GM19099 (cell line): Measurements from ENCODE around the gene ZNF441.

Experiments
- POLR2A ChIP-seq: IDR thresholded peaks from 3 replicates; pipeline ENCODE4 v1.6.1; 2011; ENCODE audit warnings: low read depth; ENCODE audit not compliant: insufficient read length; ENCODE audit errors: extremely low read depth

ZNF441 gene

DNA sequence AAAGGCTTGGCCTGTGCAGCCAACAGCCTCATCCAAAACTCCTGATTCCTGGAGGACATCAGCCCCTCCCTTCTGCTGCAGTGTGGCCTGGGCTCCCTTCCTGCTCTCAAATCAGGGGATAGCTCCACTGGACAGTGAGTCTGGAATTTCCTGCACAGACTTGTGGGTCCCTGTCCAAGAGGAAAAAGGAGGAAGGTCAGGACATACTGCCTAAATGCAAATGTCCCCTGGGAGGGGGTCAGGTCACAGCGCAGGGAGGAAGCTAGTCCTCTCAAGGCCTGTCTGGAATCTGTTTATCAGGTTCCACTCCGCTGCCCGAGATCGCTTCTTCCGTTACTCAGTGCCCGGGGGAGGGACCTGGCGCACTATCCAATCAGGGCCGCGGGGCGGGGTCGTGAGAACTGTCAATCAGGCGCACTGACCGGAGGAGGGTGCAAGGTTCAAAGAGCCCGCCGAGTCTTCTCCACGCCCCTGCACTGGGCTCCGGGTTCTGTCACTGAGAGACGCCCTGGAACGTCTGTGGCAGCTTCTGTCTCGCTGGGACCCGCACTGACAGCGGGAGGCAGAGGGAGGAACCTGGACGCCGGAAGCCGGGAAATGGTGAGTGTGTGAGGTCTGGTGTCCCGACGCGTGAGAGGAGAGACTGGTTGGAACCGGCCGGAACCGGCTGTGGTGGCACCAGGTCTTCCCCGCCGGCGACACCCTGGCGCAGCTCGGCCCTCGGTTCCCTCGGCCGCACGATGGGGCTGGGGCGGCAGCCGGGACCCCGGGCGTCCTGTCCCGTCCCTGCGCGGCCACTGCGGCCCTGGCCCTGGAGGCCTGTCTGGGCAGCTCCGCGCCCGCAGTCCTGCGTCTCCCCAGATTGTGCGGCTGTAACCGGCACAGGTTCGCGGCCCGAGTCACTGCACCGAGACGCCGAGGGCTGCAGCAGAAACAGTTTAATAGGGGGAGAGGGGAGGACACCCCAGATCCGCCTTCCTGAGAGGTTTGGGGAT, at the start of gene ZNF441:
ZNF441 (plus strand) TSS at position 404 of the 995 bp plus-strand sequence; CDS start at position 598, 194 bp downstream.
- peak; percentile 80 for TF ChIP-seq POLR2A

DNA sequence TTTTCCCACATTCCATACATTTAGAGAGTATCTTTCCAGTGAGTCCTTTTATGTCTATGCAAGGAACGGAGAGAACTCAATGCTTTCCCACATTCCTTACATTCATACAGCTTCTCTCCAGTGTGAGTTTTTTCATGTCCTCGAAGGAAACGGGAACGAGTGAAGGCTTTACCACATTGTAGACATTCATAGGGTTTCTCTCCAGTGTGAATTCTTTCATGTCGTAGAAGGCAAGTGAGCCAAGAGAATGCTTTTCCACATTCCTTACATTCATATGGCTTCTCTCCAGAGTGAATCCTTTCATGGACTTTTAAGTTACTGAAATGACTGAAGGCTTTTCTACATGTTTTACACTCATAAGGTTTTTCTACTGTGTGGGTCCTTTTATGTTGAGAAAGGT, 45.1 kb upstream of the ZNF441 start:
- TF ChIP-seq POLR2A: no peak

DNA sequence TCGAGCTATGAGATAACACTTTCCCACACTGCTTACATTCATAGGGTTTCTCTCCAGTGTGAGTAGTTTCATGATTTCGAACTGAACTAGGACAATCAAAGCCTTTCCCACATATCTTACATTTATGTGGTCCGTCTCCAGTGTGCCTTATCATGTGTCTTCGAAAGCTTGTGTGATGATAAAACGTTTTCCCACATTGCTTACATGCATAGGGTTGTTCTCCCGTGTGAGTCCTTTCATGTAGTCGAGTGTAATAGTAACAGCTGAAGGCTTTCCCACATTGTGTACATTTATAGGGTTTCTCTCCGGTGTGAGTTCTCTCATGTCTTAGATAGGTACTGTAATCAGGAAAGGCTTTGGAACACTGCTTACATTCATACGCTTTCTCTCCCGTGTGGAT, 44.4 kb upstream of the ZNF441 start:
- no peak for TF ChIP-seq POLR2A

DNA sequence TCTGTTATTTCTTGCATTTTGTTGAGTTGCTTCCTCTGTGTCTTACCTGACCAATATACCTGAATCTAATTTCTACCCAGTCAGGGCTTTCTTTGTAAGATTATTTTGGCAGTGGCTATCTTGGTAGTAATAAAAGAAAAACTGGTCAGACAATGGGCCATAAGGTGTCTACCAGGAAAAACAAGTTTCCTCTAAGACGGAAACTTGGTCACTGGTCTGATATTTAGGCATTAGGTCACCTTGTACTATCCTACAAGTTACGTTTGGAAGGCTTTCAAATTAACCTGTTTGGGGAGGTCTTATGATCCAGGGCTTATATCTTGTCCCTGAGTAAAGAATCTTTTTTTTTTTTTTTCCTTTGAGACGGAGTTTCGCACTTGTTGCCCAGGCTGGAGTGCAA, 37.2 kb upstream of the ZNF441 start:
- no peak for TF ChIP-seq POLR2A

DNA sequence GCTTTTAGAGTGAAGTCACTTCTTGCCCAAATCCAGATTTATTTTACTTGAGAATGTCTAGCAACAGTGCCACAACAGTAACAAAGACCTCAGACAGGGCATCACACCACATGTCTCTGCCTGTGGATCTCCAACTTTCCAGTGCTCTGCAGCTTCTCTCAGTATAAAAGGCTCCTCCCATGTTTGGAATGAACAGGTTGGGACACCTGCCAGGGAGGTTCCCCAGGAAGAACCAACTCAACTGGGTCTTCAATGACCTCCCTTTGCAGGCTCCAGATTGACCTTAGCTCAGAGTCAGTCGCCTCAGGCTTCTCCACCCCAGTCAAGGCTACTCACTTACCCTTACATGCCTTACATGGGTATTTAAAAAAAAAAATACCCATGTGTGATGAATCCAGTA, 31.4 kb upstream of the ZNF441 start:
- TF ChIP-seq POLR2A: no peak

DNA sequence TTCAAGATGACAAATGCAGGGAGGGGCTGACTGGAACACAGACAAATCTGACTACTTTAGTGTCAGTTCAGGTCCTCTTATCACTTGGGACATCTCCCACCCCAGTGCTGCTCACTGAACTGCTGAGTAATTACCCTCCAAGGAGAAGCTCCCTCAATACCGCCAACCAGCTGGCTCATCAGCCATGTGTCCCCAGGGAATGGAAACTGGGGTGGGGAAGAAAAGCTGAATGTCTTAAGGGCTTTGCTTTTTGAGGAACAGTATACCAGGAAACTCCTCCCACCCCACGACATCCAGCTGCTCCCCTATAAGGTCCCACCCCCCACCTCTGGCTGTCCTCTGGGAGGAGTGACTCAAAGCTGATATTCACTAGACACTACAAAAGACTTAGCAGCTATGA, 30.1 kb upstream of the ZNF441 start:
- TF ChIP-seq POLR2A: no peak

- peak; percentile 58 for TF ChIP-seq POLR2A
Observed at GRCh38 chr19:11737964-11738745, 28.6 kb upstream of the ZNF441 start.

- peak; percentile 71 for TF ChIP-seq POLR2A
Observed at GRCh38 chr19:11738746-11739620, 27.8 kb upstream of the ZNF441 start, which contains the start of gene ZNF823. TSS of gene ZNF823 (minus strand) at chr19:11738946. CDS start at chr19:11738819, 127 bp downstream.

- no peak for TF ChIP-seq POLR2A
Observed at GRCh38 chr19:11745869-11746268, 20.9 kb upstream of the ZNF441 start.

- no peak for TF ChIP-seq POLR2A
Observed at GRCh38 chr19:11747277-11747676, 19.5 kb upstream of the ZNF441 start.

GRCh38 chr19:11749751-11750150, 17.0 kb upstream of the ZNF441 start:
- TF ChIP-seq POLR2A: no peak

GRCh38 chr19:11752244-11752736, 14.5 kb upstream of the ZNF441 start:
- no peak for TF ChIP-seq POLR2A

- no peak for TF ChIP-seq POLR2A
Observed at GRCh38 chr19:11754663-11755062, 12.1 kb upstream of the ZNF441 start.

DNA sequence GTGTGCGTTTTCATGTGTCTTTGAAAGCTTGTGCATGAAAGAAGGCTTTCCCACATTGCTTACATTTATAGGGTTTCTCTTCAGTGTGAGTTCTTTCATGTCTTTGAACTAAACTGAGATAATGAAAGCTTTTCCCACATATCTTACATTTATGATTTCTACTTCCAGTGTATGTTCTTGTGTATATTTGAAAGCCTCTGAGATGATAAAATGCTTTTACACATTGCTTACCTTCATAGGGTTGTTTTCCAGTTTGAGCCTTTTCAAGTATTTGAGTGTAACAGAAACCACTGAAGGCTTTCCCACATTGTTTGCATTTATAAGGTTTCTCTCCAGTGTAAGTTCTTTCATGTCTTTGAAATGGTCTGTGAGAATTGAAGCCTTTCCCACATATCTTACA, 9.8 kb upstream of the ZNF441 start:
- no peak for TF ChIP-seq POLR2A
